Measurements from ENCODE around the gene WDSUB1.

WDSUB1 gene, protein sequence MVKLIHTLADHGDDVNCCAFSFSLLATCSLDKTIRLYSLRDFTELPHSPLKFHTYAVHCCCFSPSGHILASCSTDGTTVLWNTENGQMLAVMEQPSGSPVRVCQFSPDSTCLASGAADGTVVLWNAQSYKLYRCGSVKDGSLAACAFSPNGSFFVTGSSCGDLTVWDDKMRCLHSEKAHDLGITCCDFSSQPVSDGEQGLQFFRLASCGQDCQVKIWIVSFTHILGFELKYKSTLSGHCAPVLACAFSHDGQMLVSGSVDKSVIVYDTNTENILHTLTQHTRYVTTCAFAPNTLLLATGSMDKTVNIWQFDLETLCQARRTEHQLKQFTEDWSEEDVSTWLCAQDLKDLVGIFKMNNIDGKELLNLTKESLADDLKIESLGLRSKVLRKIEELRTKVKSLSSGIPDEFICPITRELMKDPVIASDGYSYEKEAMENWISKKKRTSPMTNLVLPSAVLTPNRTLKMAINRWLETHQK

DNA sequence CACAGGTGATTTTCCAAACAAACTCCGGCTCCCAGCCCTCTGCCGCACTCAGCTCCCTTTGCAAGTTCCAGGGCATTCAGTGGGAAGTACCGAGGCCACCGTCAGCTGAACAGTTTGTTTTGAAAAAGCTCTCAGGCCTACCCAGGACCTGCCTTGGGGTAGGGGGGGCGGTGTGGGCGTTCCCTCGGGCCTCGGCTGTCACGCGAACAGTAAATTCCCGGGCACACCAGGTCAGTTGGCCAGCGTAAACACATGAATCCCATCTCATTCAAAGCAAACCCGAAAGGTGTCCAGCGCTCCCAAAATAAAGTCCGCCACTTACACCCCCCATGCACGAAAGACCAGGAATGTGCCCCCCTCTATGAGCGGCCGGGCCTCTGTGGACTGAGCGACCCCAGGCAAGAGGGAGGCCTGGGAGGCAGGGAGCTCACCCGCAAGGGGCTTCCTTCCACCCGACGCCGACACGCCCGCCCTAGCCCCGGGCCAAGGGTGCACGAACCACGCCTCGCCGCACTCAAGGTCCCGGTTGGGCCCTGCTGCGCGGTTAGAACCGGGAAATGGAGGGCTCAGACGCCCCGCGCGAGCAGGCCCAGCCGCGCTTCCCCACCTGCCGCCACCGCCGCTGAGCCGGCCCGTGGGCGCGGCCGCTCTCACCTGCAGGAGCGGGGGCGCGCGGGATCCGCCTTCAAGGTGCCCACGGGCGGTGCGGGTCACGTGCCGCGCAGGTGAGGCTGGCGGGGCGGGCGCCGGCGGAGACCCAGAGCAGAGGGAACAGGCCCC is at the start of gene WDSUB1:
Gene WDSUB1, minus strand, starts transcription at position 775 of the 780 bp plus-strand sequence. CDS start 3,634 bp downstream, outside the sequence.
- peak; percentile 44 for DNase-seq

DNA sequence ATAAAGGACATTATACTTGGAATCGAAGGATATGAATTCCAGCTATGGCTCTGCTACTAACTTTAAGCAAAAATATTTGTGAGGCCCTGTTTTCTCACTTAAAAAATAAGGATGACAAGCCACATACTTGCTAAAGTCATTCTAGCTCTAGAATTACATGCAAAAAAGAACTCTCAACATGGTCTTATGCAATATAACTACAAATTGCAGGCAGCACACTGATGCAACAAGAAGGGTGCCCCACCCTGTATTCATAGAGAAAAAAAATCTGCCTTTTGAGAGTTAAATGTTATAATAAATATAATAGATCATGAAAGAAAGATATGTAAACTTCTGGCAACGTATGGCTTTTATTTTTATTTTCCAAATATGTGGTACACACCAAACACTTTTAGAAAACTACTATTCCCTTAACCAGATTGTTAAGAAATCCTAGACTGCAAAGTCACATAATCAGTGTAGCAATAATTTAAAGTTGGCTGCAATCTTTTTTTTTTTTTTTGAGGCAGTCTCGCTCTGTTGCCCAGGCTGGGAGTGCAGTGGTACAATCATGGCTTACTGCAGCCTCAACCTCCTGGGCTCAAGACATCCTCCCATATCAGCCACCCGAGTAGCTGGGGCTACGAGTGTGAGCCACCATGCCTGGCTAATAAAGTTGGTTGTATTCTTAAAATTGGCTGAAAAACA is 40.2 kb upstream of the WDSUB1 start:
- DNase-seq = peak; percentile 8

DNA sequence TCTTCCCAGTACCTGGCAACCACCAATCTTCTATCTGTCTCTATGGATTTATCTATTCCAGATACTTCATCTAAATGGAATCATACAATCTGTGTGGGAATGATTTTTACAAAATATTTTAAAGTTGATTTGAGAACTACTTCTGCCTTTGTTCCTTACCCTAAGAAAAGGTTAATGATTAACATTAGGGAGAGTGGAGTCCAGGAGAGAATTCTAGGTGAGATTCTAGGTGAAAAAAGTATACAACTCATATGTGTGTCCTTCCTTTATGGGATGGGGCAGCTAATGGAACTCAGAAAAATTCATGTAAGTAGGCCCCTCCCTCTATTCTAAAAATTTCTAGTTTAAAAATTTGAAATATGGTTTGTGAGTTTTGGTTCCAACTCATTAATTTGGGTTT is 35.9 kb upstream of the WDSUB1 start:
- no peak for DNase-seq

DNA sequence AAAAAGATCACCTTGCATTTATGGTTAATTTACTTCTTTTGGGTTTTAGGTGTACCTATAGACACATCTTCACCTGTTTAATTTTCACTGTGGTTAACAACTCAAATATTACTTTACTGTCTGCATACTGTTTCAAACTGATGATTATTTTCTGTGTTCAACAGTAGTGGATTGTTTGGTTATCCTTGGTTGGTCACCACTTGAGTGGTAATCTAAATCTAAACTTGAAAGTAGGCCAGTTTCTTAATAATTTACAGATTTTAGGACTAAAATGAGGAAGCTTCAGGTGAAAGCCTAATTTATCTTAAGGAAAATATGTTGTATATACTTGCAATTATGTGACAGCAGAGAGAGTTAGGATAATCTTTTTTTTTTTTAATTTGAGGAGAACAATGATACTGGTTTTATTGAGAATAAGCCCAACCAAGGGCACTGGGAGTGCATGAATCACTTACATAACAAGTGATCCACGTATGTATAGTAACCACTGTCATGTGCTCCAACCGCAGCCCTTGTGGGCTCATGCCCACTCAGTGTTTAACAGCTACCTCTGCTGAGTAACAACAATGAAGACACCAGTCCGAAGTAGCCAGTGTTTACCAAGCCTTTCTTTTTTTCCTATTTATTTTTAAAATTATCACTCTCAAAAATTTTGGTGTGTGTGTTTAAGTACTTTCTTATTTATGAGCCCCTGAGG is 31.0 kb upstream of the WDSUB1 start:
- DNase-seq = no peak

DNA sequence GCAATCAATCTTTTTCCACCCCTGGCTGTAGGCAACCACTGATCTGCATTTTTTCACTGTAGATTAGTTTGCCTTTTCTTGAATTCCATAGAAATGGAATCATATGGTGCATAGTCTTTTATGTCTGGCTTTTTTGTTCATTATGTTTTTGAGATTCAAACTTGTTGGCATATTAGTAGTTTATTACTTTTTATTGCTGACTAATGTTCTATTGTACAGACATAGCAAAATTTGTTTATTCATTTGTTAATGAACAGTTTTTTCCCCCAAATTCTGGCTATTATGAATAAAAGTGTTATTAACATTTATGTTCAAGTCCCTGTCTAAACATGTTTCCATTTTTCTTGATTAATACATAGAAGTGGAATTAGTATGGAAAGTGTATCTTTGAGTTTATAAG is 21.4 kb upstream of the WDSUB1 start:
- no peak for DNase-seq

DNA sequence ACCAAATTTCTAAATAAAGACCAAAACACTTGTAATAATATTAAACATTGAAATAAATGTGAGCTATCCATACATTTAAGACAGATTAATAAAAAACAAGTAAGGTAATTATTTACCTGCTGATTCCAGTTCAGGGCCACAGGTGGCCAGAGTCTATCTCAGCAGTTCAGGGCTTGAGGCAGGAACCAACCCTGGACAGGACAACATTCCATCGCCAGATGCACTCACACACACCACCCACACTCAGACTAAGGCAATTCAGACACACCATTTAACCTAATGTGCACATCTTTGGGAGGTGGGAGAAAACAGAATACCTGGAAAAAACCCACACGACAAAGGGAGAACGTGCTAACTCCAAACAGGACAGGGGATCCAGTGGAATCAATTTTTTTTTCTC is 14.1 kb upstream of the WDSUB1 start:
- no peak for DNase-seq

DNA sequence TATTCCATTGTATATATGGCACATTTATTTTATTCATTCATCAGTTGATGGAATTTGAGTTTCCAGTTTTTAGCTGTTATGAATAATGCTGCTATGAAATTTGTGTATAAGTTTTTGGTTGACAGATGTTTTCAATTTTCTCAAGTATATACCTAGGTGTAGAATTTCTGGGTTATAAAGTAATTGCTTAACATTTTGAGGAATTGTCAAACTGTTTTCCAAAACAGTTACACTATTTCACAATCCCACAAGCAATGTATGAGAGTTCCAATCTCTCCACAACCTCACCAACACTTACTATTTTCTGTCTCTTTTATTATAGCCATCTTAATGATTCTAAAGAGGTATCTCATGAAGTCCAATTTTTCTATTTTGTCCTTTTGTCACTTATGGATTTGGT is 12.5 kb upstream of the WDSUB1 start:
- DNase-seq = no peak

DNA sequence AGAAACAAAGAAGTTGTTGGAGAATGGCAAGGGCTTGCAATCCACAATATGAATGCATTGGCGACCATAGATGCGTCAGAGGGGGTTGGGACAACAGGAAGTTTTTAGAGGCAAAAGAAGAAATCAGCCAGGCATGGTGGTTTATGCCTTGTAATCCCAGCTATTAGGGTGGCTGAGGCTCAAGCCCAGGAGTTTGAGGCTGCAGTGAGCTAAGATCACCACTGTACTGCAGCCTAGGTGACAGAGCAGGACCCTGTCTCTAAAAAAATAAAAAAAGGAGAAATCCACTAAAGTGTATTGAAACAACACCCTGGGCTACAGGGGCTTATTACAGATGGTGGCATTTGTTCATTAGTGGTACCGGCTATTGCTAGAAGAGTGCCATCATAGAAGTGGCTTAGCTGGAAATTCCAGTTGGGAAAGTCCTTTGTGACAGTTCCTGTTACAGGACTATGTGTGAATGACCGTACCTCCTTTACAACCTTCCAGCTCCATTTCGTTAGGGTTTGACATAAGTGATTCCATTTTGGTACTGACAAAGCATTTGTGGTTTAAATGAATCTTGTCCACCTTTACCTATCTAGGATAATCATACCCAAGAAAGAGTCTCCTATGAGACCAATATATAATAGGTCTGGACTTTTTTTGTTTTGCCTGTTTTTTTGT is 10.7 kb upstream of the WDSUB1 start:
- DNase-seq = no peak

DNA sequence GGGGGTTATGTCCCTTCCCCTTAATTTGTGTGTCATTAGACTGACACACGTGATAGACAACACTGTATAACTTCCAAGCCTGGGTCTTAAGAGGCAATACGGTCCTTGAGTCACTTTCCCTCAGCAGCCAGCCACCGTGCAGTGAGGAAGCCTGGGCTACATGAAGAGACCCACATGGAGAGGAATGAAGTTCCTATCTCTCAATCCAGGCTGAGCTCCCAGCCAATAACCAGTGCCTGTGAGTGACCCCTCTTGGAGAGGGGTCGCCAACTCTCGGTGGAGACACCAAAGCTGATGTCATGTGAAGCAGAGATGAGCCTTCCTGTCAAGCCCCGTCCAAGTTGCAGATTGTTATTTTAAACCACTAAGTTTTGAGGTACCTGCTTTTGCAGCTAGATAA is 5.7 kb upstream of the WDSUB1 start:
- DNase-seq = no peak

DNA sequence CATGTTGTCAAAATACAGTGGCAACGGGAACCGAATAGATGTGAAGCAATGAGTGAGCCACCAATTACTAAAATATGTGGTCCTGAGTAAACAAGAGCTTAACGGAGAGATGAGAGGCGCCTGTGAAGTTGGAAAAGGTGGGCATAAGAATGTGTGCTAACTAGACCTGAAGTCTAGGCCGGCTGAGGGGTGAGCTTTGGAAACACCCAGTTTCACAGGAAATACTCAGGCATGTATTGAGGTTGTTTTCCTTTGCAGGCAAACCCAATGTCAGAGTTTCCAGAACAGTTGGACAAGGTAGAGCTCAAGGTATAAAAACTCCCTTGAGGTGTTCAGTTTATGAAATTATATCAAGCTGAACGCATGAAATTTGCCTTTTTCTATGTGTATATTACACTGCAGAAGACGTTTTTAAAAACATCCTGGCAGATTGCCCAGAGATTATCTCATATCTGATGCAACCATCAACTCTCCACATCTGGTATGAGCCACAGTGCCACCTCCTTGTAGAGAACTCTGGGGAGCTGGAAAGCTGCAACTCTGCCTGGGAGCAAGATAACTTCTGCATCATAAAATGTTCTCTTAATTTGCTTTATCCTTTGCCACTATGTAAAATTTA is 3.9 kb upstream of the WDSUB1 start:
- DNase-seq = peak; percentile 84

DNA sequence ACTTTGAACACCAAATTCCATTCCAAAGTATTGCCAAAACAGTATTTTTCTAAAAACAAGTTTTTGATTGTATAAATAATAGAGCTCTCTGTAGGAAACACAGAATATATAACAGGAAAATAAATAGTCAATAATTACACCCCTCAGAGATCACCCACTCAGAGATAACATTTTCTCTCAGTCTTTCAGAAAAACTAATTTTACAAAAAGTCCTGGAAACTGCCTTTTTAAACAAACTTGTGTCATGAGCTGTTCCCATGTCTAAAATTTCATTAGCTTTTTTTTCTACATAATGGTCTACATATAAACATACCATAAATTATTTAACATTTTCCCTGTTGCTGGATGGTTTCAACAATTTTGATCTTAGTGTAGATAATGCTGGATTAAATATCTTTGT is 1.2 kb upstream of the WDSUB1 start:
- DNase-seq = no peak

DNA sequence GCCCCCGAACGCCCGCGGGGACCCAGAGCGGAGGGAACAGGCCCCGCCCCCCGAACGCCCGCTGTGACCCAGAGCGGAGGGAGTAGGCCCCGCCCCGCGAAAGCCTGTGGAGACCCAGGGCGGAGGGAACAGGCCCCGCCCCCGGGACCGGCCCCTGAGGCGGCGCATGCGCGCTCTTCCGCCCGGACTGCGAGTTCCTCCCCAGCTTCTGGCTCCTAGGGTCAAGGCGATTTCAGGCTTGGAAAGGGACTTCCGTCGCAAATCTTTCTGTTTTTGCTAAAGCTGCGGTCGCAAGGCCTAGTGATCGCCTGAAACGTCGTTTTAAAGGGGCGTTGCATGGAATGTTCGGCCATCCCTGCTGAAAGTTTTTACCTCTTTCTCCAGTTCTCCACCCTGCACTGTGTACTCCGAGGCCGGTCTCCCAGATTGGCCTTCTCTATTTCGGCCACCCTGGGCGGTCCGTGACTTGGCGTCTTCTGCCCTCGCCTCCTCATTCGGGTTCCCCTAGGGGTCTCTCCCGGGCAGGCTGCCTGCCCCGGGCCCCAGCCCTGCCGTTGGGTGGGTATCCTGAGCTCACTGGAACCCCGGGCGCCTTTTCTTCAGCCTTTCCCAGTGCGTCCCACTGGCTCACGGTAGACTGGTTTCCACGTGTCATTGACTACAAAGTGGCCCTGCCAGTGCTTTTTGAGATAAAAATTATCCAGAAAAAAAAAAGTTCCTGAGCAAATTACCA is 372 bp upstream of the WDSUB1 start:
- DNase-seq = peak; percentile 93

DNA sequence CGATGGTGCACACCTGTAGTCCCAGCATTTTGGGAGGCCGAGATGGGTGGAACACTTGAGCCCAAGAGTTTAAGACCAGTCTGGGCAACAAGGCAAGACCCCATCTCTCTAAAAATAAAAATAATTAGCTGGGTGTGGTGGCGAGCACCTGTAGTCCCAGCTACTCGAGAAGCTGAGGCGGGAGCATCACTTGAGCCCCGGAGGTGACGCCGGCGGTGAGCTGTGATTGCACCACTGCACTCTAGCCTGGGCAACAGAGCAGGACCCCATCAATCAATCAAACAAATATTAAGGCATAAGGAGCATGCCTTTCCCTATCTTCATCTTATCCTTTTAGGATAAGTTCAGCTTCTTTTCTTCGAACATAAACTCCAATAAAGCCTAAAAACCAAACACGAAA is 1.1 kb downstream of the WDSUB1 start:
- no peak for DNase-seq

DNA sequence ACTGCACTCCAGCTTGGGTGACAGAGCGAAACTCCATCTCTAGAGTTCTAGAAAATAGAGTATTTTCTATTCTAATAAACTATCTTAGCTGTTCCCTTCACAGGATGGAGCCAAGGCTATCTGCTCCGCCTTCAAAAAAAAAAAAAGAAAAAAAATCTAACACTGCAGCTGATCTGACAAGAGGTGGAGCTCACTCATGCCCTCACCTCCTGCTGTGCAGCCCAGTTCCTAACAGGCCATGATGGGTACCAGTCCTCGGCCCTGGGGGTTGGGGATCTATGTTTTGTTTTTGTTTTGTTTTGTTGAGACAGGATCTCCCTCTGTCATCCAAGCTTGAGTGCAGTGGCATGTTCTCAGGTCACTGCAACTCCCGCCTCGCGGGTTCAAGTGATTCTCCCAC is 3.0 kb downstream of the WDSUB1 start:
- no peak for DNase-seq

DNA sequence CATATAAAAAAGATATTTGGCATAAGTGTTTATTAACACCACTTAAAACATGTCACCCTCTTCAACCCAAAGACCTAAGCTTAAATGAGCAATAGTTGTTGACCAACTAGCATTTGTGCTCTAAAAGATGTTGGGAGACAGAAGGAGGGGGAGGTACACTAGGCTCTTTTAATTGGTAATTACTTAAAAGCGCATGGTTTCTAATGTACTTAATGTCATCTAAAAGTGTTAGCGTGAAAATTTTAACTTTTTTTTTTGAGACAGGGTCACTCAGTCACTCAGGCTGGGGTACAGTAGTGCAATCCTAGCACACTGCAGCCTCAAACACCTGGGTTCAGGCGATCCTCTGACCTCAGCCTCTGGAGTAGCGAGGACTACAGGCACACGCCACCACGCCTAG is 5.5 kb downstream of the WDSUB1 start:
- no peak for DNase-seq

DNA sequence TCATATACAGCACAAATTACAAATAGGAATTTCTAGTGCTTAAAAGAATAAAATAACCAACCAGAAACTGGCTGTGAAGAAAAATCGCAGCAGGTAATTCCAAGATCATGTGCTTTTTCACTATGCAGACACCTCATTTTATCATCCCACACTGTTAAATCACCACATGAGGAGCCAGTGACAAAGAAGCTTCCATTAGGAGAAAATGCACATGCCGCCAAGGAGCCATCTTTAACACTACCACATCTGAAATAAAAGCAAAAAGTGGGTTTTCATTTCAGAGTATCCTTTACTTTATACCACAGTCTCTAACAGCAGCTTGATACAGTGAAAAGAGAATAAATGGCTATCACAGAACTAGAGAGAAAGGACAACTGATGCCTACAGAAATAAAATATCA is 6.8 kb downstream of the WDSUB1 start:
- no peak for DNase-seq

DNA sequence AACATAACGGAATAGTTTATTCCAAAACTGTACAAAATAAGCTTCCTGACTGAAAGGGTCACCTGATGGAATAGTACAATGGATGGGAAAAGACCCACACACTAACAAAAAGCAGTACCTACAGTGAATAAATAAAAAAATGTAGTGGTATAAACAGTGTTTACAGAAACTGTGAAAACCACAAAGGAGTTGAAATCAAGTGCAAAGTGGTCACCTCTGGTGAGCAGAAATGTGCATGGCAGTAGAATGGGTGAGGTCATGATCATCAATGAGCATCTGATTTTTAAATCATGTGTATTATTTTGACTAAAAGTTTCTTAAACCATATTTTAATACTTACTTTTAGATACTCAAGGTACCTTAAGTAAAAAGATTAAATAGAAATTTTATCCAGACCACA is 11.4 kb downstream of the WDSUB1 start:
- DNase-seq = no peak

DNA sequence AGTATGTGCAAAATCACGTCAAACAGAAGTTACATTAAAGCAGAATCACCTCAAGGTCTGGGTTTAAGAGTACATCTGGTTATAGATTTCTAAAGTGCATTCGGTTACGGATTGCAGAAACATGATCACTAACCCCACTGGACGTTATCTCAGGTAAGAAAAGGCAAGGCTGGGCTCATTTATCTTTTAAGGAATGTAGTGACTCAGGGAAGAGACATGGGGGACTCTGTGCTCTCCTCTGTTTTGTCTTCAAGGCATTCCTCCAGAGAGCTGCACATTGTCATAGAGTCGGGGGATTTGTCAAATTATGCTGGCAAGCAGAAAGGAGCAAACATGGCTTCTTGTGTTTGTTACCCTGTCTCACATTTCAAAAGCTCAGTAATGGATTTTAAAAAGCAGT is 14.3 kb downstream of the WDSUB1 start:
- no peak for DNase-seq

DNA sequence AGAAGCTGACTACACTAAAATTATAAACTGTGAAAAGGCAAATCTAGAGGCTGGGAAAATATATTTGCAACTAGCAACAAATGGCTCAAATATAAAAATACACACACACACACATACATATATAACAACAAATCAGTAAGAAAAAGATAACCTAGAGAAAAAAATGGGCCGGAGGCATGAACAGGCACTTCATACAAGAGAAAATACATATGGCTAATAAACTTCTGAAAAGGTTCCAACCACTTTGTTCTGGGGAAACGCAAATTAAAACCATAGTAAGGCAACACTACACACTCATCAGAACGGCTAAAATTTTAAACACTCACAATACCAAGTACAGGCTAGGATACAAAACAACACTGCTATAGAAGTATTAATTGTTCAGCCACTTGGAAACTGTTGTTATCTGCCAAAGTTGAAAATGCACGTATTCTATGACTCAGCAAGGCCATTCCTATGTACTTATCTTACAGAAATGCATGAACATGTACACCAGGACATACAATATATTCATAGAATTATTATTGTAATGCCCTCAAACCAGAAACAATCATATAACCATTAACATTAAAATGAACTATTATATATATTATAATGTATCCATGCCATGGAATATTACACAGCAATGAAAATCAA is 15.6 kb downstream of the WDSUB1 start:
- DNase-seq = no peak

DNA sequence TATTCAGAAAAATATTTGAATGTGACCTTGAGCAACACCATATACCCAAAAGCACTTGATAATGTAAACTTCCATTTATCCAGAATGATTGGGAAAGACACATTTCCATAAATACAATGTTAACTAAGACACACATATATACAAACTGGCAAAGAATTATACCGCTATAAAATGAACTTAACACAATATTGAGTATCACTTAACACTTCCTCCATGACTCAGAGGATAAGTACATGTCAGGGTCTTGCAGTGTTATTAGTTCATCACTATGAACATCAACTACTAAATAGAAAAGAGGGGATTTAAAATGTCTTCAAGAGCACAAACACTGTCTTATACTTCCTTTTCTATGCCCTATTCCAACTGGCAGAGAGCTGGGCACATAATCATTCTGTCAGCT is 18.6 kb downstream of the WDSUB1 start:
- peak; percentile 9 for DNase-seq

DNA sequence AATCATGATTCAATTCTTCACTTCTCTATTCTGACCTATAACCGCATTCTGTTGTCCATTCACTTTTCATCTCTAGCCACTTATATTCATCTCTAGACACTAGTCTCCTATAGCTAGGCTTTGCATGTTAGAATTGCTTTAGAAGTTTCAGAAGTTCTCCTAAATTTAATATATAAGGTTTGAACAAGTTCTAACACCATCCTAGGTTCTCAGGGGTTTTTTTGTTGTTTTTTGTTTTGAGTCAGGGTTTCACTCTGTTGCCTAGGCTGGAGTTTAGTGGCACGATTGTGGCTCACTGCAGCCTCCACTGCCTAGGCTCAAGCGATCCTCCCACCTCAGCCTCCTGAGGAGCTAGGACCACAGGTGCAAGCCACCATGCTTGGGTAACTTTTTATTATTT is 19.9 kb downstream of the WDSUB1 start:
- DNase-seq = no peak
